NCI-H748 treated with DMSO at 0.1 percent for 48 hours (cell line): ENCODE data around the gene GPR146.
"Not testable (repeated sequence)": the region's sequence is repeated elsewhere in the genome, so short reads cannot be mapped to it uniquely, and the experiment has no call there.

Source experiments
- DNase-seq: peaks from one replicate; lab custom pipeline; 2025; lab: John Stamatoyannopoulos, UW

GPR146 gene

DNA sequence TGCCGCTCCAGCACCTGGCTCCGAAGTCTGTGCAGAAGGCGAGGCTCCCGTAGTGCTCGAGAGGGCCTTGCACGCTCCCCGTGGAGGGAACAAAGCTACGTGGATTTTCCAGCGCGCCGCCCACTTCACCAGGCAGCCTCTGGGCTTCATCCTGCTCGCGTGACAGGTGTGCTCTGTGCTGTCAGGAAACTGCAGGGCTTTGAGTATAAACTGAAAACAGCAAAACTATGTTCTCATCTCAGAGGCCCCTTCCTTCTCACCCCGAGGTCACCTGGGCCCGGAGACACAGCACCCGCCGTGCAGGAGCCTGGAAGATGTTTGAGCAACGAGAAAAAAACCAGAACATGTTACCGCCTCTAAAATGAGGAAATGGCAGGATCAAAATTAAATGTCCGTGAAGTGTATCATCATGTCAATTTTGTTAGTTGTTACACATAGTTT lies 17.6 kb upstream of the GPR146 start:
- DNase-seq: no peak

DNA sequence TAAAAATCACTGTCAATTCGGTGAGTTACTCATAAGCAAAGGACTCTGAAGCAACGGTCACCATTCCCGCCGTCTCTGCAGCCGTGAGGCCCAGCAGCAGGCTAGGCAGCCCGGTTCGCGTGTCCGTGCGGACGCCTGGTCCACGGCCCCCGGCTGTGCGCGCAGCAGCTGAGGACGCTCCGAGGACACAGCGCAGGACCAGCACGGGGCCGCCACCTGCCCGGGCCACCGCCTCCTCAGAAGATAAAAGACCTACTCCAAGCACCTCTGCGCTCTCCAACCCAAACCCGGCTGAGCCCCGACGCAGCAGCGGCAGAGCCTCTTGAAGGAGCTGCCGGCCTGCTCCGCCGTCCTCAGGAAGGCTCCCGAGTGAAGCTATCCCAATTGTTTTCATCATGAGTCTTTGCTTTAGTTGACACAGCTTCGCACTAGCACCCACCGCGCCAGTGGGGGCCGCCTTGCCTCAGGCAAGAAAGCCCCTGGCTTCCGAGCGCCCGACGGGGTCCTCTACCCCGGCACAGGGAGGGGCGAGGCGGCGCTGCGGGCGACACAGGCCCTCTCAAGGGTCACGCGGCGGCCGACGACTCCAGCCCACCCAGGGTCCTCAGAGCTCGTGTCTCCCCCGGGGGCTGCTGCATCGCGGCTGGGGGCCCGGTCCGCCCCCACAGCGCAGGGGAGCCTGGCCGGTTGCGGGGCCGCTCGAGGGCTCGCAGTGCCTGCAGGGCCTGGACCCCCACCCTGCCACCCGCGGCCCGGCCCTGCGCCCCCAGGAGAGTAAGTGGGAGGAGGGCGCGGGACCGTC lies 16.9 kb upstream of the GPR146 start:
- no peak for DNase-seq

DNA sequence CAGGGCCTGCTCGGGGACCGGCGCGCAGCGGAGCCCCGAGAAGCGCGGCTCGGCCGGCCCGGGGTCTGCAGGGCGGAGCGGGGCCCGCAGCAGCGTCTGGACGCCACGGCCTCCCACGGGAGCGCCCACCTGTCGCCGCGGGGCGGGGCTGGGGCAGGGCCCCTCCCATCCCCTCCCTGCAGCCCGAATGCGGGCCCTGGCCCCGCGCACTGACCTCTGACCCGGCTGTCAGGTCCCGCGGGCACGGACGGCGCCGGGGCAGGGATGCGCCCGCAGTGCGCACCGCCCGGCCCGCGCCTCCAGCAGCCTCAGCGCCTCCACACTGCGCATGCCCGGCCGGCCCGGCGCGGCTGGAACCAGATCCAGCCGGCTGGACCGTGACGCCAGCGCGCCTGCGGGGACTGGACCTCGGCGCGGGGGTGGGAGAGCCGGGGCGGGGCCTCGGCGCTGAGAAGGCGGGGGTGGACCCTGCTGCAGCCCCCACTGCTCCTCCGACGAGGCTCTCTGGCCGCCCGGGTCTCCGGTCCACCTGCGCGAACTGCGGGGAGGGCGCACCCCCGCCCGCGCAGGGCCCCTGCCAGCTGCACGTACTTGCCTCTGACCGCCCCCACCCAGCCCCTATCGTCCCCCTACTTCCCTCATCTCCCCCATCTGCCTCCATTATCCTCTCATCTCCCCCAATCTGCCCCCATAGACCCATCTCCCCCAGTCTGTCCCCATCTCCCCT lies 16.1 kb upstream of the GPR146 start:
- DNase-seq: peak; percentile 72

DNA sequence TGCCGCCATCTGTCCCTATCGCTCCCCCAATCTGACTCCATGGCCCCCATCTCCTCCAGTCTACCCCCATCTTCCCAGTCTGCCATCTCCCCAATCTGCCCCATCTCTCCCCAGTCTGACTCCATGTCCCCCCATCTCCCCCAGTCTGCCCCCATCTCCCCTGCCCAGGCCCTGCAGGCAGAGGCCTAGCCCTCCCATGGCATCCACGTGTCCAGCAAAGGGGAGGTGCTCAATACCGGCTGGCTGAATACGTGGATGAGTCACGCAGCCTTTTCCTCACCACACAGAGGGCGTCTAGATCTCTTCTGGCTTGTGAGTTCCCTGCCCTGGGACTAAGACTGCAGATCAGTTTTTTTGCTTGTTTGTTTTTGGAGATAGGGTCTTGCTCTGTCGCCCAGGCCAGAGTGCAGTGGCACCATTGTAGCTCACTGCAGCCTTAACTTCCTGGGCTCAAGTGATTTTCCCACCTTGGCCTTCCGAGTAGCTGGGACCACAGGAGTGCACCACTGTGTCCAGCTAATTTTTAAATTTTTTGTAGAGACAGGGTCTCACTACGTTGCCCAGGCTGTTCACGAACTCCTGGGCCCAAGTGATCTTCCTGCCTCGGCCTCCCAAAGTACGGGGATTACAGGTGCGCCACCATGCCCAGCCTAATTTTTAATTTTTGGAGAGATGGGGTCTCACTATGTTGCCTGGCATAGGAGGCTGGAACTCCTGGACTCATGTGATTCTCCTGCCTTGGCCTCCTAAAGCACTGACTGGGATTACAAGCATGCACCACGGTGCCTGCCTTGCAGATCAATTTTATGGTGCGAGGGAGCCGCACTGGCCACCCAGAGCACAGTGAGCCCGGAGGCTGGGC lies 15.3 kb upstream of the GPR146 start:
- DNase-seq: peak; percentile 35

DNA sequence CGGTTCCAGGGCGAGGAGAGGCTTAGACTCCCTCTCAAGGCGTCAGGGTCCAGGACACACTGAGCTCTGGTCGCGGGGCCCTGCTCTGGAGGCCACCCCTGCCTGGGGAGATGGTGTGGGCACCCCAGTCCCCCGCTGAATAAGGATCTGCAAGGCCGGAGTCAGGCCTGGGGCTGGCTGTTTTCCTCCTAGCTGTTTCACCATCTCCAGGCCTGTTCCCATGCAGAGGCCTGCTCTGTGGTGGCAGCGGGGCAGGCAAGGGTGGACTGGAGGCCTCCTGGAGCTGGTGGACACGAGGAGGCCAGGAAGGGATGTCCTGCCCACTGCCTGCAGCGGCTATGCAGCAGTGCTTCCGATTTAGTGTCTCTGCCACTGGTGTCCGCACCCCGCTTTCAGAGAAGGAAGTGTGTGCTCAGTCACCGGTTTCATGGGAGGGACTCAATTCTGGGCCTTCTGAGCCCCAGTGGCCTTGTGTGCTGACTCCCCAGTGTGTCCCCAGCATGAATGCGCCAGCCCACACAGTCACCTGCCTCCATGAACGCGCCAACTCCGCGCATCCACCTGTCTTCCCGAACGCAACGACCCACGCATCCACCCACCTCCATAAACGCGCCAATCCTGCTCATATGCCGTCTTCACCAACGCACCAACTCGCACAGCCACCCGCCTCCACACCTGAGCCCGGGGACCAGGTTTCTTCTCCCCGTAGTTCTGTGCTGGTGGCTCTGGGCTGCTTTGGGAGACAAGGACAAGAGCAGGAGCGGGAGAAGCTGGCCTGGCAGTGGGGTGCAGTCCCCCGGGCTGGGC lies 14.5 kb upstream of the GPR146 start:
- no peak for DNase-seq

GRCh38 chr7:1030444-1031070 lies 13.8 kb upstream of the GPR146 start:
- no peak for DNase-seq

GRCh38 chr7:1031716-1032455 lies 12.5 kb upstream of the GPR146 start:
- DNase-seq: no peak

- no peak for DNase-seq
Observed at GRCh38 chr7:1032536-1033181, 11.7 kb upstream of the GPR146 start.

GRCh38 chr7:1033546-1034145 lies 10.7 kb upstream of the GPR146 start:
- DNase-seq: no peak

DNA sequence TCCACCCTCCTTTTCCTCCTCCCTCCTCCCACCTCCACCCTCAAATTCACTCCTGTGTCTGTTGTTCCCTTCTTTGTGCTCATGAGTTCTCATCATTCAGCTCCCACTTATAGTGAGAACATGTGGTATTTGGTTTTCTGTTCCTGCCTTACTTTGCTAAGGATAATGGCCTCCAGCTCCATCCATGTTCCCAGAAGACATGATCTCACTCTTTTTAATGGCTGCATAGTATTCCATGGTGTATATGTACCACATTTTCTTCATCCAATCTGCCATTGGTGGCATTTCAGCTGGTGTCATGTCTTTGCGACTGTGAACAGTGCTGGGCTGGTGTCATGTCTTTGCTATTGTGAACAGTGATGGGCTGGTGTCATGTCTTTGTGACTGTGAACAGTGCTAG lies 9.6 kb upstream of the GPR146 start:
- not testable (repeated sequence) for DNase-seq

DNA sequence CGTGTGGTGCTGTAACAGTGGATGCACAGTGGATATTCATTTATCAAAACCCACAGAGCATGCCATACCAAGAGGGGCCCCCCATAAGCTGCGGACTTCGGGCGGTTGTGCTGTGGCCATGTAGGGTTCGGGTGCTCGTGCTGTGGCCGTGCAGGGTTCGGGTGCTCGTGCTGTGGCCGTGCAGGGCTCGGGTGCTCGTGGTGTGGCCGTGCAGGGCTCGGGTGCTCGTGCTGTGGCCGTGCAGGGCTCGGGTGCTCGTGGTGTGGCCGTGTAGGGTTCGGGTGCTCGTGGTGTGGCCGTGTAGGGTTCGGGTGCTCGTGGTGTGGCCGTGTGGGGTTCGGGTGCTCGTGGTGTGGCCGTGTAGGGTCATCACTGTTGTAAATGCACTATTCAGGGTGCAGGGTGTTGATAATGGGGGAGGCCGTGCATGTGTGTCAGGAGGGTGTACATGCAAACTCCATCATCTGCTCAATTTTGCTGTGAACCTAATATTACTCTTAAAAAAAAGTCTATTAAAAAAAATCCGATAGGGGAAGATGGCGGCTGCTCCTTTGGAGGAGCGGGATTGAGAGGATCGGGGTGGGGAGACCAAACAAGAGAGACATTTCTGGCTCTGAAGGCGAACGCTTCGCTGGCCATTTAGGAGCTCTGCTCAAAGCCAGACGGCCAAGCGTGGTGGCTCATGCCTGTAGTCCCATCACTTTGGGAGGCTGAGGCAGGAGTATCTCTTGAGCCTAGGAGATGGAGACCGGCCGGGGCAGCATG lies 8.0 kb upstream of the GPR146 start:
- not testable (repeated sequence) for DNase-seq

GRCh38 chr7:1040233-1040632 lies 4.1 kb upstream of the GPR146 start:
- DNase-seq: not testable (repeated sequence)

- DNase-seq: no peak
Observed at GRCh38 chr7:1040790-1041189, 3.6 kb upstream of the GPR146 start.

GRCh38 chr7:1041551-1042491 lies 2.5 kb upstream of the GPR146 start:
- DNase-seq: no peak

- DNase-seq: no peak
Observed at GRCh38 chr7:1042492-1042833, 1.9 kb upstream of the GPR146 start.

DNA sequence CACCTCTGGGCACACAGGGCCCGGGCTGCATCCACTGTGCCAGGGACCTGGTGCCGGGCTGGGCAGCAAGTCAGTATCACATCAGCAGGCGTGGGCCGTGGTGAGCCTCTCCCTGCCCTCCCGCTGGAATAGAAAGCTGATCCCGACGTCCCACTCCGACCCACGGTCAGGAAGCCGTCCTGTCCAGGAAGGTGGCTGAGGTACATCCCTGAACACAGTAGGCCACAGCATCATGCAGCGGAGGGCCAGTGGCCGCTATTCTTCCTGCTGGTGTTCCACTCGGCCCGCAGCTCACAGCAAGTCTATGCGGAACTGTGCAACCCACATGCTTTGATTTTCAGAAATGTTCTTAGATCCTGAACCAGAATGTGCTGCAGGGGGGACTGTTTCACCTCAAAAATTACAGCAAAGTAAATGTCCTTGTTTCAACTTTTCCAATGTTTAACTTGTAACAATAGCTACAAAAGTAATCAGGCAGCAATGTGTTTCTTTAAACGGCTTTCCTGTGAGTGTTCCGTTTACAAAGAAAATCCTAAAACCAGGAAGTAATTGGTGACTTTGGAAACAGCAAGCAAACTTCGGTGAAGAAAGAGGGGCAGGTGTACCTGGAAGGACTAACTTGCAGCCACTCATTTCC lies 676 bp upstream of the GPR146 start:
- no peak for DNase-seq
